GM19043 (cell line): ENCODE data around the gene COL8A1.

Experiments
- ATAC-seq: cut with Tn5 transposase; IDR thresholded peaks from one replicate; pipeline ENCODE4 v1.9.1; 2021; ENCODE audit warnings: low read depth; ENCODE audit not compliant: unreplicated experiment

Gene COL8A1

DNA sequence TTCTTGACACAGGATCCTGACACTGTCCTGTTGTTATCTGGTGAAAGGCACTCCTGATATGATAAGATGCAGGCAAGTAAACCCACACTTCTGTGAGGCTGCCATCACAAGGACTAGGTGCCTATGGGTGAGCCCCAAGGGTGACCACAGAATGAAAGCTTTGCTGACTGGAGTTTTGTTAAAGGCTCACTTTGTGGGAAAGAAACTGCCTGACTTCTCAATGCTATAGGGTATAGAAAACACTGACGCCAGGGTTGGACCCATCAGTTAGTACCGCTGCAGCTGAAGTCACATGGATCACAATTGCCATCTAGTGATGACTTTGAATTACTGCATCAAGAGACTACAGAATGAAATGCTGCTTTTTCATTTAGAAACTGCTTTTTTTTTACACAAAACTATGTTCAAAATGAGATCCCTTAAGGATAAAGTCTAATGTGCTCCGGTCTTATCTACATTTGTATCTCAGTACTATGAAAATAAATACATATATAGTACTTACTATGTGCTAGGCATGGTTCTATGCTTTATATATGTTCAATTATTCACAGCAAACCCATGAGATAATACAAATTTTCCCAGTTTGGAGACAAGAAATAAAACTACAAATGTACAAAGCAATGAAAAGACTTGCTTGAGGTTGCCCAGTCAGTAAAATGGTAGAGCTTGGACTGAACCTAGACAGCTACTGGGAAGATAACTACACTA is 115.0 kb downstream of the COL8A1 start:
- no peak for ATAC-seq

- ATAC-seq = no peak
These were observed 117.4 kb downstream of the COL8A1 start for GRCh38 chr3:99755831-99756230.

DNA sequence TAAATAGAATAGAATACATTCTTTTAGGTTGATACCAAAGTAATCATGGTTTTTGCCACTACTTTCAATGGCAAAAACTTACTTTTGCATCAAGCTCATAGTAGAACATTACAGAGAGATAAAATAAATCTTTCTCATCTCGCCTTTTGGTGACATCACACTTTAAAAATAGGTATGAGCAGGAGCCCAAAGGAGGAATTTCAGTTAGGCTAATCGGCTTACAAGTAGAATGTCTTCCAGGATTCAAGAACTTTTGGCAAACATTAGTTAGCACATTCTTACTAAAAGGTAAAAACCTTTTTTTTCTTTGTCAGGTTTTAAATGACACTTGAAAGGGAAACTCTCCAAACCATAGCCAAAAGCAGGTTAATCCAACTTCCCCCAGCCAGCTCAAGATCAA is 119.6 kb downstream of the COL8A1 start:
- no peak for ATAC-seq

DNA sequence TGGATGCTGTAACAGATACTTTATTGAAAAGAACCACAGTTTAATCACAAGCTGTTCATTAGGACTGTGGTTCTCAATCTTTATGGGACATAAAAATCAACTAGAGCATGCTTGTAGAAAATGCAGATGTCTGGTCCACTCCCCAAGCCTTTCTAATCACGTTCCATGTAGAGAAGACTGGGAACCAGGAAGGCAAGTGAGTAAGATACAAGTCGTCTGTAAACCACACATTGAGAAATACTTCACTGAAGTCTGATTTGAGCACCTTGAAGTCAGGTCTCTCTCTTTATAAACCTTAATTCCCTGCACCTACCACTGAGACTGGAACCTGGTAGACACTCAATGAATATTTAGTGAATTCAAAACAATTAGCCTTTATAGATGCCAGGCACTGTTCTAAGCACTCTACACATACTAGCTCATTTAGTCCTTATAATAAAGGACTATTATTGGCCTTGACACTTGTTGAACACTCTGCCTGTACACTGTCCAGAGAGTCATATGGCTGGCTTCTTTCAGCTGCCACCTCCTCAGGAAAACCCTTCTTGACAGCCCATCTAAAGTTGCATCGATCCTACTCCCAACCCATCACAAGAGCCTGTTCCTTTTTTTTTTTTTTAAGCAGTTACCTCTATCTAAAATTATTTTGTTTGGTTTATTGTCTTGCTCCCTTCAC is 120.2 kb downstream of the COL8A1 start:
- ATAC-seq = no peak

GRCh38 chr3:99760031-99760430 is 121.6 kb downstream of the COL8A1 start:
- ATAC-seq = no peak

DNA sequence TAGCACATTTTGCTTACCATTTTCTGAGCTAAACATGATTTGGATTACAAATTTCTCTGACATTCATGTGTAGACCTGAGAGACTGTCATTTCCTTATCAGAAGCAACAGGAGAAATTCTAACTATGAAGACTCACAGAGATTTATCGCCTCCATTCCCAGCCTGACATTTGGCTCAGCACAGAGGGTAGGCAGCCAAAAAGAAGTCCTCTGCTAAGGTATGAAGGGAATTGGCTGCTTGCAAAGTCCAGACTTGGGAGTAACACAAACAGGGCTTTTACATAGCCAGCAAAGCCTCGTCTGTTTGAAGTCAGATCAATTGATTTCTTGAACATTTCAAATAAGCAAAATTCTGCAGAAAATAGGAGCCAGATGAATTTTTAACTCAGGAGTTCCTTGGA is 122.2 kb downstream of the COL8A1 start:
- ATAC-seq = no peak

- ATAC-seq = no peak
These were observed 123.2 kb downstream of the COL8A1 start for GRCh38 chr3:99761415-99762165.

DNA sequence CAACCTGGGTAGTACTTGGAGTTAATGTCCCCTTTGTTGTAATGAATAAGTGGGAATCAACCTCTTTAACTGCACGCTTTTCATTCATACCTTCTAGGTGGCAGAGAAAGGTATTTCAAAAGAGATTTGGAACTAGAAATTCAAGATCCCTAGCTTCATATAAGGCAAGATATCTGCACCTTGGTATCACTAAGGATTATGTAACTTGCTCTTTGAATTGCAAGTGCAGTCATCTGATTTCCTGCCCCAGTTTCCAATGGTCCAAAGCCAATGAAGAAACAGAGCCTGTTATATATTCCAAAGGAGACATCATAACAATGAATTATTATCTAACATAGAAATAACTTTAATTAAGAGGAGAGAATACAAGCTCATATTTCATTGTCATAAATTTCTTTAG is 124.5 kb downstream of the COL8A1 start:
- ATAC-seq = no peak

DNA sequence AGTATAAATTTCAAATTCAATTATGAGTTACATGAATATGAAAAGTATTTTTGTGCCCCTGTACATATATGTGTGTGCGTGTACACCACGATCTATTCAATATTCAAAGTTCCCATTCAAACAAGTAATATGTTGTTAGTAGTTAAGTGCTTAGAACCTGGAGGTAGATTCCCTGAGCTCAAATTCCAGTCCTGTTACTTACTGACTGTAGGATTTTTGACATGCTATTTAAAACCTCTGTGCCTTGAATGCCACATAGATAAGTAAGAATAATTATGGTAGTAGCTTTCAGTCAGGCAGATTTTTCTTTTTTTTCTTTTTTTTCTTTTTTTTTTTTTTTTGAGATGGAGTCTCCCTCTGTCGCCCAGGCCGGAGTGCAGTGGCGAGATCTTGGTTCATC is 126.0 kb downstream of the COL8A1 start:
- ATAC-seq = no peak

DNA sequence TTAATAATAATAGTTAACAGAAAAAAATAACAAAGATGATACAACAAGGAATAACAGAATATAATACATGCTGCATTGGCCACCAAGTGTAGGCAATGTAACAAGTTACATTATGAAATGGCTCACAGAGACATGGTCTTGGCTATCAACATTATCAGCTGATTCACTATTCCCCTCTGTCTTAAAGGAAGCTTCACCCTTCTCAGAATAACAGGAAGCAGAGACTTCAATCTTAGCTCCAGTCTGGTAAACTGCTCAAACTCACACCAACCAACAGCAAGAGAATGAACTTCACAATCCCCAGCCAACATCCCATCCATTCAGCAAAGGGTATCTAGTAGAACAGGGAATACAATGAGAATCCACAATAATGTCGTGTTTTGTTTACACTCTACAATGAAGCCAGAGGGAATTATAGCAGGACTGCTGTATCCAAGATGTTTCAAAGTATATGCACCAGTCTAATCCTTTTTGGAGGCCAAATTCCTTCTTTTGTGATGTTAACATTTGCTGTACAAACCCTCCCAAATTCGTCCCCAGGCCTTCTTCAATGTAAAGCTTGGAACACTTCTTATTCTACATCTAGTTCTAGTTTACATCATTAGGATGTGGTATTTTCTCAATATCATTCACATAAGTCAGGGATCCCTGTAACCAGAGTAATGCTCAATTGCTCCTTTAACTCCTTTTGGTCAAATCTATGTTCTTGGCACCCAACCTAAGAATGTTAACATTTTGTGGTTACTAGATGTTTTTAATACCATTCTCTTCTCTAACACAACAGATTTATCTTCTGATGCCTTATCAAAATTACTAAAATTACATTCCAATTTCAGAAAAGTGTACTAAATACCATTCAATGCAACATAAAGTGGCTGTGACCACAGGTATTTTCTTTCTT is 126.9 kb downstream of the COL8A1 start:
- no peak for ATAC-seq

DNA sequence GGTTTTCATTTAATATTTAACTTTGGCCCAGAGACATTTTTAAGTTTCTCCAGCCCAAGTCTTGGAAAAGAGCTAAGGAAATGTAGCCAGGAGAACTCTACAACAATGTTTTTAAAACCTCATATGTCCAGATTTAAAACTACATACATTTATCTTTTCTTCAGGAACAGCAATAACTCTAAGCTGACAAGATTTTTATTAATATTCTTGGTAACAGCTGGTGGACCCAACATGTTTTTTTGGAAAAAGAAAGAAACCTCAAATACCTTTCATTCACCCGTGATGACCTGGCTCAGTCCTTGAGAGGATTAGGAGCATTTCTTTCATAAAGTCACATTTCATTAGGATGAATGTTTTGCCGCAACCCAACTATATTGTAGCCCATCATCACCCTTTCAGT is 128.9 kb downstream of the COL8A1 start:
- no peak for ATAC-seq

DNA sequence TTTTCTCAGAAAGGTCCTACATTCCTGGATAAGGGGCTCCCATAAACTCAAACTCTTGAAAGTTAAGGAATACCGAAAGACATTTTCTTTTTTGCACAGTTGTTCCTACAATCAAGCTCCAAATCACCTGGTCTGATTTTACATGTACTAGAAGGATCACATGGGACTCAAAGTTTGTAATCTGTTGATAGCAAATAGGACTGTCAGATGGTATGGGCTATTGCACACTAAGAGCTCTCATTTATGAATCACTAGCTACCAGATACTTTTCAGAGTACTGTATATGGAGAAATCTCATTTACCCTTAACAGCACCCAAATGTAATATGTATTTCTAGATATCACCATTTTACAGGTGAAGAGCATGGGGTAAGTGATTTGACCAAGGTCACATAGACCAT is 129.7 kb downstream of the COL8A1 start:
- no peak for ATAC-seq

DNA sequence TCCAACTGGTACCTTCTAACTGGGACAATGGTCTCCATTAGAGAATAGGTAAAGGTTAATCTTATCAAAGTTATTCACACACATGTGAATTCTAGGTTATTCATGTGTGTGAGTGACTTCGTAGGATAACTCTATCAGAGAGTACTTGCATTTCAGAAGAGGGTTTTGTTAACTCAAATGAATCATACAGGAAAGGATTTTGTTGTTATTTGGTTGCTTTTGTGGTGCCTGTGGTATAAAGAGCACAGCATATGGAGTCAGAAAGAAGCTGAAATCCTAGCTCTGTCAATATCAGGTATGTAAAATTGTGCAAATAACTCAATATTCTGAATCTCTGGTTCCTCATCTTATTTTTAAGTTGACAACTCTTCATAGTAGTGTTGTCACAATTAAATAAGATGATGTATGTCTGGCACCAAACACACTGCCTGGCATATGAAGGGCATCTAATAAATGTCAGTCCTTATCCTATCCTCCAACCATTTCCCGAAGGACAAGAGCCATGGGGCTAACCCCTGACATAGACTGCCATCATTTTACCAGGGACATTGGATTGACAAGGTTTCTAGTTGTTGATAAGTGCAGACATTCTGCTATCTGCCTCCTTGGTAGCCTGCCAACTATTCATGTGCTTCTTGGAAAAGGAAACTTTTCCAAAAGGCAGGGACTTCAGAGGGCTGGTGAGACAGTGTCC is 130.6 kb downstream of the COL8A1 start:
- no peak for ATAC-seq

GRCh38 chr3:99772171-99772570 is 133.8 kb downstream of the COL8A1 start:
- no peak for ATAC-seq

GRCh38 chr3:99772671-99773070 is 134.3 kb downstream of the COL8A1 start:
- no peak for ATAC-seq

DNA sequence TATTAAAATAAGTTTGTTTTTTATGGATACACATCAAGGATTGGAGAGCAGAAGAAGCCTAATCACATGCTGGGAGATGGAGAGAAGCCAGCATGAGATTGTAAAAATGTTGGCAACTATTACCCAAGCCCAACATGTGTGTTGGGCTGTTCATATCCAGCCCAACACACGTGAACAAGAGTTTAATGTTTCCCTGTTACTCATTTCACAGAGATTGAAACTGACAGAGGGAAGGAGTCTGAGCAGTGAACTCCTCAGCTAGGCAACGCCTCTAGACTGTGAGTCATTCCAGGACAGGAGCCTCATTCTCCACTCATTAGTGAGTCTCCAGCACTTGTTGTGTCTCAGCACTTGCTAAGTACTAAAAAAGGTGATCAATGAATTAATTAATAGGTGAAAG is 136.1 kb downstream of the COL8A1 start:
- ATAC-seq = peak; percentile 89

GRCh38 chr3:99776516-99777209 is 138.3 kb downstream of the COL8A1 start:
- ATAC-seq = no peak

DNA sequence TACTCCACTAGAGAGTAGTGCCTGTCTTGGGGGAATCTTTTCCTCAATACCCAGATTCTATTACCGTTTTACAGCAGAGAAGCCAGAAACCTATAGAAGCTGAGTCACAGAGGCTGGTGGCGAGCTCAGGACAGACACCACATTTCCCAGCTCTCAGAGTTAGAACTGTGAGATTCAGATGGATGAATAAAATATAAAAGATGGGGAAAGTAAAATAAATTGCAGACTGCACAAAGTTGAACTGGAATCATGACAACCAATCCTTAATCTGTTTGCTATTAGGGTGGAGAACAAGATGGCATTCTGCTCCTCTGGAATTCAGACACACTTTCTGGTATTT is 138.8 kb downstream of the COL8A1 start:
- no peak for ATAC-seq

- no peak for ATAC-seq
These were observed 139.3 kb downstream of the COL8A1 start for GRCh38 chr3:99777708-99778107.

DNA sequence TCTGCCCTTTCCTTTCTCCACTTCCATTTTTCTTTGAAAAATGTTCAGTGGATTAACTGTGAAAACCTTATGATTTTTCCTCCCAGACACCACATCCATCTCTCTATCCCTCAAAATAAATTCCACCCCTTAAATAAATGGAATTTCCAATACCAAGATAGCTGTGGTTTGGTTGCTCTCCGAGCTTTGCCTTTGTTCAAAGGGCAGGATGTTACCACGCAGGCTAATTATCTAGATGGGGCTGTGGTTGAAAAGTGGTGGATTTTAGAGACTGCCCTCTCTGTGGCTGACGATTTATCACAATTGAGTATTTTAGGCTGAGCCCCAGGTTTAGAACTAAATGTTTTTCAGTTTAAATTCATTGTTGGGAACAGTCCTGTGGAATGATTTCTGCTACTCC is 142.4 kb downstream of the COL8A1 start:
- ATAC-seq = no peak
